Measurements from ENCODE around the gene HOXD10. TPM values are rescaled to one million over a fixed set of nuclear protein-coding genes. Genes with fewer than 3 reads are reported as not detected.

Gene HOXD10
- total RNA-seq, 1 donor: not detected

- H3K4me3 ChIP-seq (ENCODE audit: insufficient read depth, low read length): no peak overlapping the region
- no peaks in the 10 kb centered on the region for H3K79me2 ChIP-seq (ENCODE audit: insufficient read depth, low read length)
- H3K36me3 ChIP-seq (ENCODE audit: insufficient read depth, low read length): no peaks in the 10 kb centered on the region
- H3K27me3 ChIP-seq (ENCODE audit: insufficient read depth, low read length): peaks cover 98% of the 10 kb centered on the region
- peaks cover 6% of the 10 kb centered on the region for H3K4me1 ChIP-seq (ENCODE audit: insufficient read depth, low read length)
- no peak overlapping the region for H3K4me2 ChIP-seq (ENCODE audit: insufficient read depth, low read length)
- peak; percentile 74 for DNase-seq (ENCODE audit: insufficient read length, low spot score, missing footprints)
- peak; percentile 51 for TF ChIP-seq CTCF (IDR thresholded peaks at IDR 0.05; ENCODE audit: extremely low read depth, low read depth, low read length)
- H4K20me1 ChIP-seq (ENCODE audit: insufficient read depth, low read length): no peaks in the 10 kb centered on the region
- H3K27ac ChIP-seq (ENCODE audit: low read depth, low read length): no peak overlapping the region
- no peak overlapping the region for H2AFZ ChIP-seq (ENCODE audit: low read length)
- H3K9me3 ChIP-seq (ENCODE audit: low read depth, low read length): no peaks in the 10 kb centered on the region
Observed at GRCh38 chr2:176118601-176119339, 2.2 kb downstream of the HOXD10 start.

- no peaks in the 10 kb centered on the region for H3K9me3 ChIP-seq (ENCODE audit: low read depth, low read length)
- peak; percentile 58 for DNase-seq (ENCODE audit: insufficient read length, low spot score, missing footprints)
- no peak overlapping the region for H3K4me3 ChIP-seq (ENCODE audit: insufficient read depth, low read length)
- no peaks in the 10 kb centered on the region for H3K79me2 ChIP-seq (ENCODE audit: insufficient read depth, low read length)
- no peak overlapping the region for H3K4me2 ChIP-seq (ENCODE audit: insufficient read depth, low read length)
- peaks cover 87% of the 10 kb centered on the region for H3K27me3 ChIP-seq (ENCODE audit: insufficient read depth, low read length)
- peak; percentile 5 for TF ChIP-seq CTCF (IDR thresholded peaks at IDR 0.05; ENCODE audit: extremely low read depth, low read depth, low read length)
- no peak overlapping the region for H2AFZ ChIP-seq (ENCODE audit: low read length)
- H3K4me1 ChIP-seq (ENCODE audit: insufficient read depth, low read length): peaks cover 6% of the 10 kb centered on the region
- no peaks in the 10 kb centered on the region for H3K36me3 ChIP-seq (ENCODE audit: insufficient read depth, low read length)
- no peaks in the 10 kb centered on the region for H4K20me1 ChIP-seq (ENCODE audit: insufficient read depth, low read length)
- no peak overlapping the region for H3K27ac ChIP-seq (ENCODE audit: low read depth, low read length)
Observed at GRCh38 chr2:176120364-176121189, 4.0 kb downstream of the HOXD10 start.

- Histone ChIP-seq H3K4me2 (ENCODE audit: insufficient read depth, low read length) (no peak overlapping the region), H4K20me1 (ENCODE audit: insufficient read depth, low read length) (no peaks in the 10 kb centered on the region), H2AFZ (ENCODE audit: low read length) (no peak overlapping the region), H3K36me3 (ENCODE audit: insufficient read depth, low read length) (no peaks in the 10 kb centered on the region), H3K9me3 (ENCODE audit: low read depth, low read length) (no peaks in the 10 kb centered on the region), H3K4me1 (ENCODE audit: insufficient read depth, low read length) (peaks cover 6% of the 10 kb centered on the region), H3K4me3 (ENCODE audit: insufficient read depth, low read length) (peak overlapping the region; percentile 76), H3K79me2 (ENCODE audit: insufficient read depth, low read length) (no peaks in the 10 kb centered on the region), H3K27me3 (ENCODE audit: insufficient read depth, low read length) (peaks cover 79% of the 10 kb centered on the region), H3K27ac (ENCODE audit: low read depth, low read length) (no peak overlapping the region)
- no peak for TF ChIP-seq CTCF (IDR thresholded peaks at IDR 0.05; ENCODE audit: extremely low read depth, low read depth, low read length)
- DNase-seq (ENCODE audit: insufficient read length, low spot score, missing footprints): no peak
Observed at GRCh38 chr2:176121190-176122051, 4.8 kb downstream of the HOXD10 start.

Data from osteoblast (primary cell).